Loucy (cell line): ENCODE data around the gene IRF9.

ENCODE experiments used
- EZH2phosphoT487 ChIP-seq: fragments of 200-600 bp; IDR thresholded peaks from 2 replicates; pipeline ENCODE4 v1.6.1; 2018; ENCODE audit warnings: antibody characterized with exemption, mild to moderate bottlenecking, moderate library complexity, borderline replicate concordance
- TF ChIP-seq, protein P1 (sequence below): fragments of 200-600 bp; sonication (generic); conservative IDR thresholded peaks from 2 replicates; pipeline ENCODE4 v1.5.1; 2014; ENCODE audit warnings: mild to moderate bottlenecking, antibody characterized with exemption, low read length

DNA sequence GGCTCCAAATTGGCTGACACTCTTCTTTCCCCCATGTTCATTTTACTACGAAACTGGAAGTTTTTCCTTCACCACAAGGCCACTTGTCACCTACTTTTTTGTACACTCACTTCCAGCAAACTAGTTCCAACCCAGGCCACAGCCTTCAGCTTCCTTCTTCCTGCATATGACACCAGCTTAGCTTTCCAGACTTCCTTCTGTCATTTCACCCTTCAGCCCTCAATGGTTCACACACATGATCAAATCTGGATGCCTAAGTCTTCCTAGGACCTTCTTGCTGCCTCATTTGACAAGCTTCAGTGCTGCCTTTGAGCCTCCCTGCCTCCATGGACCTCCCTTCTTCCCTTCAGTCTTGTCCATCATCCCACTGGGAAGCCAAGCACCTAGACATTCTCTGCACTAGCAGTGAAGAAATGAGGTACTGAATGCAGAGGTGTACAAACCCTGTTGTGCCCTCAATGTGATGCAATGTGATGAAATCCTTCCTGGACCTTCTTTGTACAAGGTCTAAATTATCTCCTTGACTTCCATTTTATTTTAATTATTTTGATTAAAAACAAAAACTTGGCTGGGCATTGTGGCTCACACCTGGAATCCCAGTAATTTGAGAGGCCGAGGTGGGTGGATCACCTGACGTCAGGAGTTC, 6.5 kb downstream of the IRF9 start:
- TF ChIP-seq, protein P1, sequence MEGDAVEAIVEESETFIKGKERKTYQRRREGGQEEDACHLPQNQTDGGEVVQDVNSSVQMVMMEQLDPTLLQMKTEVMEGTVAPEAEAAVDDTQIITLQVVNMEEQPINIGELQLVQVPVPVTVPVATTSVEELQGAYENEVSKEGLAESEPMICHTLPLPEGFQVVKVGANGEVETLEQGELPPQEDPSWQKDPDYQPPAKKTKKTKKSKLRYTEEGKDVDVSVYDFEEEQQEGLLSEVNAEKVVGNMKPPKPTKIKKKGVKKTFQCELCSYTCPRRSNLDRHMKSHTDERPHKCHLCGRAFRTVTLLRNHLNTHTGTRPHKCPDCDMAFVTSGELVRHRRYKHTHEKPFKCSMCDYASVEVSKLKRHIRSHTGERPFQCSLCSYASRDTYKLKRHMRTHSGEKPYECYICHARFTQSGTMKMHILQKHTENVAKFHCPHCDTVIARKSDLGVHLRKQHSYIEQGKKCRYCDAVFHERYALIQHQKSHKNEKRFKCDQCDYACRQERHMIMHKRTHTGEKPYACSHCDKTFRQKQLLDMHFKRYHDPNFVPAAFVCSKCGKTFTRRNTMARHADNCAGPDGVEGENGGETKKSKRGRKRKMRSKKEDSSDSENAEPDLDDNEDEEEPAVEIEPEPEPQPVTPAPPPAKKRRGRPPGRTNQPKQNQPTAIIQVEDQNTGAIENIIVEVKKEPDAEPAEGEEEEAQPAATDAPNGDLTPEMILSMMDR, result no peak
- TF ChIP-seq EZH2phosphoT487, result no peak
